HG02610 (cell line): ENCODE measurements around the gene PINLYP.
"Not testable (repeated sequence)": the region's sequence is repeated elsewhere in the genome, so short reads cannot be mapped to it uniquely, and the experiment has no call there.

ENCODE experiments used
- ATAC-seq: cut with Tn5 transposase; IDR thresholded peaks from one replicate; pipeline ENCODE4 v1.9.1; 2021; ENCODE audit warnings: mild to moderate bottlenecking, moderate library complexity; ENCODE audit not compliant: unreplicated experiment

The PINLYP gene

GRCh38 chr19:43547926-43548325 is 27.7 kb upstream of the PINLYP start:
- ATAC-seq = not testable (repeated sequence)

- no peak for ATAC-seq
Observed at GRCh38 chr19:43548706-43549105, 26.9 kb upstream of the PINLYP start.

- ATAC-seq = no peak
Observed at GRCh38 chr19:43551399-43552197, 24.0 kb upstream of the PINLYP start.

GRCh38 chr19:43552198-43552450 is 23.5 kb upstream of the PINLYP start:
- no peak for ATAC-seq

- ATAC-seq = no peak
Observed at GRCh38 chr19:43552616-43553015, 23.0 kb upstream of the PINLYP start.

GRCh38 chr19:43553656-43554055 is 21.9 kb upstream of the PINLYP start:
- ATAC-seq = no peak

- no peak for ATAC-seq
Observed at GRCh38 chr19:43554317-43554895, 21.2 kb upstream of the PINLYP start.

- ATAC-seq = peak; percentile 57
Observed at GRCh38 chr19:43555185-43555770, 20.3 kb upstream of the PINLYP start.

GRCh38 chr19:43560687-43561086 is 14.9 kb upstream of the PINLYP start:
- ATAC-seq = no peak

- ATAC-seq = no peak
Observed at GRCh38 chr19:43561139-43561970, 14.2 kb upstream of the PINLYP start.

- ATAC-seq = no peak
Observed at GRCh38 chr19:43562226-43562697, 13.3 kb upstream of the PINLYP start.

- ATAC-seq = peak; percentile 72
Observed at GRCh38 chr19:43562698-43563241, 12.8 kb upstream of the PINLYP start.

- ATAC-seq = no peak
Observed at GRCh38 chr19:43563816-43564457, 11.7 kb upstream of the PINLYP start.

- ATAC-seq = no peak
Observed at GRCh38 chr19:43564800-43565199, 10.8 kb upstream of the PINLYP start.

- no peak for ATAC-seq
Observed at GRCh38 chr19:43569657-43570056, 5.9 kb upstream of the PINLYP start.

- no peak for ATAC-seq
Observed at GRCh38 chr19:43570174-43570791, 5.3 kb upstream of the PINLYP start.

GRCh38 chr19:43572171-43572588 is 3.4 kb upstream of the PINLYP start:
- no peak for ATAC-seq

- no peak for ATAC-seq
Observed at GRCh38 chr19:43574424-43575155, 1.0 kb upstream of the PINLYP start.
